Renal cortex interstitium (tissue), 11 donors: ENCODE measurements around the gene ATP1B4. TPM values are rescaled to one million over a fixed set of nuclear protein-coding genes. Genes with fewer than 3 reads are reported as not detected.

Source experiments
- DNase-seq, 11 donors: peaks; one replicate each; pipeline ENCODE4 v3.0.0-alpha.2; 2013; ENCODE audit warnings: low read depth in 9 of 11, low spot score in 4 of 11; ENCODE audit errors: extremely low read depth in 1 of 11
- polyA plus RNA-seq, 3 donors: library from polyadenylated mRNA; unstranded; fragments of 120-200 nt; gene quantifications; one replicate each; pipeline ENCODE4 v1.2.1, GENCODE V29; 2013; ENCODE audit not compliant: insufficient read length in 3 of 3

The ATP1B4 gene
- polyA plus RNA-seq, 3 donors, result 0.09 TPM; not detected in 2

DNA sequence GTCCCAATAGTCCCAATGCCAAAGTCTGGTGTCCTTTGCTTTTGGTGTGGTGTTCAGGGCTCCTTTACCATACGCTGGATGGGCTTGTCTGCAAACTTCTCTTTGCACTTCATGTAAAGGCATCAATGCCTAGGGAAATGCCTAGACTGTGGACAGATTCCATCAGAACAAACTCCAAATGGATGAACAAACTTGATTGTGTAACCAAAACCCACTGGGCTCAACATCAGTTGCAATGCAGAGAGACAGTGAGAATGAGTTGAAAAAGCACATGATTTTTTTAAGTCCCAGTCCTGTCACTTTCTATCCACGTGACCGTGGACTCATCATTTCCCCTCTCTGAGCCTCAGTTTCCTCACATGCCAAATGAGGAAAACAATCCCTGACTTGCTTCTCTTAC, 4.9 kb downstream of the ATP1B4 start:
- no peak for DNase-seq

DNA sequence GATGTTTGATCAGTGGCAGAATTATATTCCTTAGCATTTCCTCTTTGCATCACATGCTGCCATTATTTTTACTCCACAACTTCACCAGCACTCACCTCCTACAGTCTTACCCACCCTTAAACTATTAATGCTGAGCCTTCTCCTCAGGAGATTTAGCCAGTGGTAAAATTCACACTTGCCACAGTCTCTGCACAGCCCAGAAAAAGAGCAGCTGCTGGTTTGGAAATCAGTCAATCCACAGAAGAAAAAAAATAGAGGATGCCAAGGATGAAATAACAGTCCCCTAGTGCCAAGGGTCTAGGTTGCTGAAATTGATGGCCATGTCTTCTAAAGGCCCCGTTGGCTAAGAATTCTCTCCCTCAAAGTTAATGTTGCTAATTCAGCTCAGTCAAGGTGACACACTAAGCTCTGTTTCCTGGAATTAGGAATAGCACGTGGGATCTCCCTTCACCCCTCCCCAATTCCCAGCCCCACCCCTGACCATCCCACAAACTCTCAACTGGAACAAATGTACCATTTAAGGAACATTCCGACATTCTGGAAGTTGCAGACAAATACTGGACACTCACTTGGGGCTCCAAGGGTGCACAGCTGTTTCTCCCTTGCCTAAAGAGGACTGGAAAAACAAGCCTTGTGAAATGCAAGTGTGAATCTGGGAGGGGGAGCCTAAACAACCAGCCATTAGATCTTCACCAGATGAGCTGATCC, 5.7 kb downstream of the ATP1B4 start:
- DNase-seq, result no peak

DNA sequence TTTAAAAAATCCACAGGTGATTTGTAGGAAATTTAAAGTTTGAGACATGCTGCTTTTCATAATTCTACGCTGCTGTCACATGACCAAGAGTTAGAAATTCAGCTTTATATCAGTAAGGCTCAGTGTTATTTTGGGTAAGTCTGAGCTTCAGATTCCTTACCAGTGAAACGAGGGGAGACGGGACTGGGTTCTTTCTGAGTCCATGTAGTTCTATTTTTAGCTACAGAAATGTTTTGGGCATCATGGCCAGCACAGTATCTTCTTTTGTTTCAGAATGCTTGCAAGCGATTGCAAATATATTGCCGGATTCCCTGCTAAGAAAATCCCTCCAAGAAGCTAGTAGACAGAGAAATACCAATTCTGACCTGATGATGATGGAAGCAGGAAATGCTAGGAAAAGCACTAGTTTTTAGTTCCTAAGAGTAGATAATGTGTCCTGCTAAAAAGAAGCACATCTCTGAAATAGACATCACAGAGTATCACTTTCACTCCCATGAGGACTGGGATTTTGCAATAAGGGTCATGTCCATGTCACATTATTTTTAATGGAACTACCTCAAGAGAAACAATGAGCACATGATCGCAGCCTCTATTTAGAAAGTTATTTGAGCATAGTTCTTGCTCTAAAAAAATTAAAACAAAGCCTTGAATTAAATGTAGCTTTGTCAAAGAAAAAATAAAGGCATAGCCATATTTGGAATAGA, 10.9 kb downstream of the ATP1B4 start:
- no peak for DNase-seq

DNA sequence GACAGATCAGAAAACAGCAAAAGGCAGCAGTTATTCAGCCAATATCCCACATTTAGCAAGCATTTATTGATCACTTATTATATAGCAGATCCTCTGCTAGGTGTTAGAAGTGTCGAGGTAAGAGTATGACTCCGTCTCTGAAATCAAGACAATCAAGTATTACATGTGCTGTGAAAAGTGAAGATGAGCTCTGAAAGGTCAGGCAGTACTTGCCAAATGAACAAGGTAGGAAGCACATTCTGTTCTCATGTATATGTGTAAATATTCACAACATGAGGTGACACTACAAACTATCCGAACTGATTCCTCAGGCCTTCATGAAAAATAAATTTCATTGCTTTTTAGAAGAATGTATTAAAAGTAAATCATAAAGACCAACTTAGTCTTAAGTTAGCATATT, 15.3 kb downstream of the ATP1B4 start:
- no peak for DNase-seq

DNA sequence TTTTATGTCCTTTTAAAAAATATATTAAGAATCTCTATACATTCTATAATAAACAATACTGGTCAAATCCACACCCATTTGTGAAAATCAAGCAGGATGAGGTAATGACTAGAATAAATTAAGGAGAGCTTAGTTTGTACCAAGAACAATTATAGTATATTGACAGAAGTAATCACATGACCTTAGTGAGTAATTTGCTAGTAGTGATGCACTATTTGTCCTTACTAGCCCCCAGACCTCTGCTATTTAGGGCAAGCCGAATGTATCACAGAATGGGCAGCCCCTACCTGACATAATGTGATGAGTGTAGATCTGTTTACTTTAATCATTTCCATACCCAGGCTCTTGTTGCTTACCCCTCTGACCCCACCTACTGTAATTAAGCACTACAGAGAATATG, 15.8 kb downstream of the ATP1B4 start:
- DNase-seq, result no peak

DNA sequence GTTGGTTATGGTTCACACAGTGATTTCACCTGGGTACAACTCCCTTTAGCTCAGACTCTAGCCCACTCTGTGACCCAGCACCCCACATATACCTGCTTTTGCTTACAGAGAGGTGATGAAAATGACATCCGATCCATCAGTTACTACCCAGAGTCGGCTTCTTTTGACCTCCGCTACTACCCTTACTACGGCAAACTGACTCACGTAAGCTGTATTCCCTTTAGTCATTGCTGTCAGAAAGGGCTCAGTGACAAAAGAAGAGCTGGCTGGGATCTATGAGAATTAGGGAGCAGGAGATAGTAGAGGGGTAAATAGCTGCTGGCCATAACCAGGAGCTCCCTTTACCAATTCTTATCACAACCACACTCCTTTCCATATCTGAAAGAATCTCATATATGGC, 16.7 kb downstream of the ATP1B4 start:
- no peak for DNase-seq

DNA sequence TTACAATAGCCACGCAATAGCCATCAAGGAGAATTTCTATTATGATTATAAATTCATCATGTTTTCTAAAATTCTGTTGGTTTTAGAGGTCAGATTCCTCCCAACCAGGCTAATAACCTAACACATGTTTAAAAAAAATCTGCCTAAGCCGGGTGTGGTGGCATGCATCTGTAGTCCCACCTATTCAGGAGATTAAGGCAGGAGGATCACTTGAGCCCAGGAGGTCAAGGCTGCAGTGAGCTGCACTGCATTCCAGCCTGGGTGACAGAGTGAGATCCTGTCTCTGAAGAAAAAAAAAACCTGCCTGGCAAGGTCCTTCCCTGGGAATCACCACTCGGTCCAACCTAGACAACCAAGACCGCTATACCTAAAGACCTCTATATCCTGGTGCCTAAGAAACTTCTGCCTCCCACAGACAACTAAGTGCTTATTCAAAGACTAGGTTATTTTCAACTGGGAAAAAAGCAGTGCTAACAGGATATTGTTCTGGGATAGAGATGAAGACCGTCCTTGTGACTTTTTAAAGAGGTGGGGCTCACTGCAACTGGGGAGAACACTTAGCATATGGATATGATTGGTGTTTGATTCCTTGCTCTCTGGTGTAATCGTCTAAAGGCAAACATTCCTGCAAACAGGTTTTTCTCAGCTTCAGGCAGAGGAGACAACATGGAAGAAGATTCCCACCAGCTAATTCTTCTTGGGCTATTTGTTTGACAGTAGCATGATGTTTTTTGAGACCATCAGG, 18.2 kb downstream of the ATP1B4 start:
- no peak for DNase-seq

DNA sequence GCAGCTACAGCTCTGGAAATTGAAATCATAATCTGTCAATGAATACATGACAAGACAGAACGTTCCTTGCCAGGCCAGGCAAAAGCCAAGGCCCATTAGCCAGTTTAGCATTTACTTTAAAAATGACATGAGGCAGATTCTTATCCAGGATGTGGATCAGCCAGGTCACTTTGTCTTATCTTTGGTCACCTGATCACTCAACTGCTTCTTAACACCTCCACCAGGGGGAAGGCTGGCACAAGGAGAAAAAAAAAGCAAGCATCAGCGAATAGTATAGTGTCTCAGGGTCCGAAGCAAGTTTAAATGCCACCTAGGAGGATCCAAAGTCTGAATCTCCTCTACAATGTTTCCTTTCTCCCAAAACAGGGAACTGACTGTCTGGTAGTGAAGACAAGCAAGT, 18.8 kb downstream of the ATP1B4 start:
- no peak for DNase-seq

DNA sequence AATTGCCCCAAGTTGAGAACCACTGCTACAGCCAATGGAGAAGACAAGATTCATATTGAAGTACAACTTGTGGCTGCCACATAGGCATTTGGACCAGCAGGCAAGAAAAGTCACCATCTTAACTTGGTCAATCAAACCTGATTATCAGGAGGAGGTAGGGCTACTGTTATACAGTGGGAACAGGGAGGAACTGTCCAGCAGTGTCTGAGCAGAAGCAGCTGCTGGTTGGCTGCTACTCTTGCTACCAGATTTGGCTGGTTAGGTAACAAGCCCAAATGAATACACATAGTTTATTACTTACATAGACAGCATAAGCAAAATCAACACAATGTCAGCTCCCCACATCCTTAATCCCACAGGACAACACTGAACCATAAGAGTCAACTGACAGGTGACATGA, 39.4 kb downstream of the ATP1B4 start:
- no peak for DNase-seq

DNA sequence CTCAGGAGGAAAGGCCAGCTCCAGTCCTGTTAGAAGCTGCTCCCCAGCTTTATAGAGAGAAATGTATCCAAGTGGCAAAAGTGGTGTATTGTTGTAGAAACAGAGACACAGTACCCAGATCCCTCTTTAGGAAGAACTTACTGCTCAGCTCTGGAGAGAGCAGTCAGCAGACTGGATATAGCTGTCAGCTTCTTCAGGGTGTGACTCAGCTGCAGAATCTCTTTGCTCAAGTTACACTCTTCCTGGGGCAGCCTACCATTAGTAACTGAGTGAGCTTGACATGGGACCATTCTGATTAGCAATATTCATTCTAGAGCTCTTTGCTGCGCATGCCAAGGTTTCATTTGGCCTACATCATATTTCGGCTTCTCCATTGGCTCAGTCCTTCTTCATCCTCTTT, 40.5 kb downstream of the ATP1B4 start:
- DNase-seq, result no peak

DNA sequence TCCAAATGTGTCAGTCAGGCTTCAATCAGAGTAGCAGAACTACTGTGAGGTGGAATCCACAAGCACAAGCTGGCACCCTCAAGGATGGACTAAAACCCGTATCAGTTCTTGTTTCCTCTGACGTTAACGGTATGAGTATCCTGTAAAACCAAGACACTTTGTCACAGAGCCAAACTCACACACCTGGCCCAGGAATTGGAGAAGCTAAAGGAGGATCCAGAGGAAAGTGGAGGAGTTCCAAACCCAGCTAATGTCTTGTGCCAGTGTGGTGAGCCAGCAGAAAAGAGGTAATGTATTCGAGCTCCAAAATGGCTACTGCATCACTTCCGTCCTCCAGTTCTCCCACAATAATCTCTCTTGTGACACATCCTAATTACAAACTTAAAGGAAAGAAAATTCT, 44.7 kb downstream of the ATP1B4 start:
- DNase-seq, result no peak

DNA sequence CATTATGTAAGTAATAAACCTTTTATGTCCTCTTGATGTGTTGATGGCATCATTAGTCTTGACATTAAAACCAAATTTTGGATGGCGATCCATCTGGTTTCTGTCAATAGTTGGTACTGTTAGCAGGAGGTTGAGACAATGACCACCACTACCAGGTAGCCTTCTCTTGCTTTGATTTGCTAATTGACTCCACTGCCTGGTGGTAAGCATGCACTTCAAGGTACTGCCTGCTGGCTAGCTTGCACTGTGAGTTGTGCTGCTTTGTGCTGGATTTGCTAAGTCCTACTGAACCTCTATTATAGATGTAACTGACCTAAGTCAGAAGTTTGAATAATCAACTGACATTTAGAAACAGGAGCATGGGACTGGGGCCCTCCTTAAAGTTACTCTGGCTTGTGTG, 46.3 kb downstream of the ATP1B4 start:
- no peak for DNase-seq

DNA sequence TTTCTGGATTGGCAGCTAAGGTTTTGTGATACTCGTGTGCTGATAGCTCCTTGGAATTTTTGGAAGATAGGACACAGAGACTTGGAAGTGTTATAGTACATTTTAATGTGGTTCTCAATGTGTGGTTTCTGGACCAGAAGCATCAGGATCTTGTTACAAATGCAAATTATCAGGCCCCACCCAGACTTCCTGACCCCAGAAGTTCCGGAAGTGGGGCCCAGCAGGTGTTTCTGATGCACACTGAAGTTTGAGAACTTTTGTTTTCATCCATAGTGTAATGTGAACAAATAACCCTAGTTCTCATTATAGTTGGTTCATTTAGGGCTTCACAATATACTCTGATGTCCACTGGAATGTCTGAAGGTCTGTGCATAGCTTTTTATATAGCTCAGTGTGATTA, 57.6 kb downstream of the ATP1B4 start:
- no peak for DNase-seq

DNA sequence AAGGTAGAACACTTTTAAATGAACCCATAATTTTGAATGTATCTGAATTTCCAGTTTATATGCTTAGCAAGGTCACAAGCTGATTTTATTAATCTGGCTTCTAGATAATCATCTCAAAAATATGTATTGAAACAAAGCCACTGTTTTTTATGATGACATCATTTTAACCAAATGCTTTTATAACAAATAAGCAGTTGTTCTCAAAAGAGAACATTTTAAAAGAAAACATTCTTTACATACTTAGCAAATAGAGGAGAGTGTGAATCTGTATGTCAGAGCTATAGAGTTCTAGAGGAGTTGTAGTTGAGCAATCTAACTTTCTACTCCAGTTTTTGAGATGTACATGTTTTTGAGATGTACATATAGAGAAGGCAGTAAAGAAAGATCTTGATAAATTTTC, 64.7 kb downstream of the ATP1B4 start:
- no peak for DNase-seq

DNA sequence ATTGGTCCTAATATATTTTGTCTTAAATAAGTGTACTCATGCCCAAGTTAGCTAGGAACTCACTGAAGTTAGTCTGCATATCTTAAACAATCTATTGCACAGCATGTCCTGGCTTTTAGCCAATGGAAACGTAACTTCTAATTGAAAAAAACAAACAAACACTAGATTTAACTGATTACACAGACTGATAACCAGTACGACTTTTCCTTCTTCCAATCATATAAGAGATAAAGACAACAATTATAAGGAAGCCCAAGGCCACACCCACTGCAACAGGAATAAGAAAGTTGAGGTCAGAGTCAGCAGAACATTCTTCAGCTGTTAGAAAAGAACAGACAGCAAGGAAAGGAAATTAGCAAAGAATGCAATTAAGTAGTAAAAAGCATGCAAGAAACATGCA, 66.4 kb downstream of the ATP1B4 start:
- peak in 1 of 11 donors; percentile 11 for DNase-seq

DNA sequence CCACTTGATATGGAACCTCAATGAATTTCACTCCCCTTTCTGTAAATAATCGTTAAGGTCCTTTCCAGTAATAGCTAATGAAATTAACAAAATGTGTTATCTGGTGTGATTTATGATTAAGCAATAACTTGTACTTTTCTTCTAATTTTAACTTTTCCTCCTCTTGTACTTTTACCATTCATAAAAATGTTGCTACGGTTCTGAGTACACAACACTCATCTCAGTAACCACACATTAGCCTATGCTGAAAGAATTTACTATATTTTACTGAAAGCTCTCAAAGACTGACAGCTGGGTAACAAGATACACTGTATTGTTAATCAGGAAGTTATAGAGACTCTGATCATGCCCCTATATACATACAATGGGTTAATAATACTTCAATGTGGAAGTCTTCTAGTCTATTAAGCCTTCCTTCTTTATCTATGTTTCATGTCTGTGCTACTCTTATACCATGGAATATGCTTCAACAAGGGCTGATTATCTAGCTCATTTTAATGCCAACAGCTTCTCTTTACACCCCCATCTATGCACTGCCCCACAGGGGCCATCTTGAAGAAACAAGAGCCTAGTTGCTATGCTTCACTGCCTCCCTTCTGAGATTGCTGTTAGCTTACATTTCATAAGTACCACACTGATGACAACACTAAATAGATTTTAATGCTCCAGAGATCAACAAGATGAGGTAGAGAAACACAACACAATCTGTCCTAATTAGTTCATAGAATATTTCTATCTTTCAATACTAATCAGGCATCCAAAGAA, 68.1 kb downstream of the ATP1B4 start:
- DNase-seq, result no peak
